Stimulated activated CD8-positive, alpha-beta memory T cell treated with anti-CD3 and anti-CD28 coated beads, Interleukin-15, amount 100 ng/mL, for 24 hours (primary cell): ENCODE data around the gene FLAD1.
A peak's percentile ranks its signal among the peaks of the same experiment; 100 is the strongest.

Source experiments
- DNase-seq: peaks from one replicate; pipeline ENCODE4 v3.0.0-alpha.2; 2020; ENCODE audit warnings: low read depth

Gene FLAD1

GRCh38 chr1:154982897-154983648 is at the start of gene FLAD1:
Gene FLAD1 (plus strand): TSS chr1:154983344. CDS start chr1:154983695, 351 bp downstream.
- peak; percentile 75 for DNase-seq

DNA sequence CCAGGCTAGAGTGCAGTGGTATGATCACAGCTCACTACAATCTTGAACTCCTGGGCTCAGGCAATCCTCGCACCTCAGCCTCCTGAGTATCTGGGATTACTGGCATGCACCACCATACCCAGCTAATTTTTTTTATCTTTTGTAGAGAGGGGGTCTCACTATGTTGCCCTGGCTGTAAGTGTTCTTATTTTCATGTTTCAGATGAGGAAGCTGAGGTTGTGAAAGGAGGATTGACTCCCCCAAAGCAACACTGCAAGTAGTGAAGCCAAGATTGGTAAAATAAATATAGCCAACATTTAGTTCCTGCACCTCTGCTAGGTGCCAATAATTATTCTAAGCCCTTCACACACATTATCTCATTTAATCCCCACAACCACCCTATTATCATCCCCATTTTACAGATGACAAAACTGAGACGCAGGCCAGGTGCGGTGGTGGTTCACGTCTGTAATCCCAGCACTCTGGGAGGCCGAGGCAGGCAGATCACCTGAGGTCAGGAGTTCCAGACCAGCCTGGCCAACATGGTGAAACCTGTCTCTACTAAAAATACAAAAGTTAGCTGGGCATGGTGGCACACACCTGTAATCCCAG is 48.7 kb upstream of the FLAD1 start:
- no peak for DNase-seq

DNA sequence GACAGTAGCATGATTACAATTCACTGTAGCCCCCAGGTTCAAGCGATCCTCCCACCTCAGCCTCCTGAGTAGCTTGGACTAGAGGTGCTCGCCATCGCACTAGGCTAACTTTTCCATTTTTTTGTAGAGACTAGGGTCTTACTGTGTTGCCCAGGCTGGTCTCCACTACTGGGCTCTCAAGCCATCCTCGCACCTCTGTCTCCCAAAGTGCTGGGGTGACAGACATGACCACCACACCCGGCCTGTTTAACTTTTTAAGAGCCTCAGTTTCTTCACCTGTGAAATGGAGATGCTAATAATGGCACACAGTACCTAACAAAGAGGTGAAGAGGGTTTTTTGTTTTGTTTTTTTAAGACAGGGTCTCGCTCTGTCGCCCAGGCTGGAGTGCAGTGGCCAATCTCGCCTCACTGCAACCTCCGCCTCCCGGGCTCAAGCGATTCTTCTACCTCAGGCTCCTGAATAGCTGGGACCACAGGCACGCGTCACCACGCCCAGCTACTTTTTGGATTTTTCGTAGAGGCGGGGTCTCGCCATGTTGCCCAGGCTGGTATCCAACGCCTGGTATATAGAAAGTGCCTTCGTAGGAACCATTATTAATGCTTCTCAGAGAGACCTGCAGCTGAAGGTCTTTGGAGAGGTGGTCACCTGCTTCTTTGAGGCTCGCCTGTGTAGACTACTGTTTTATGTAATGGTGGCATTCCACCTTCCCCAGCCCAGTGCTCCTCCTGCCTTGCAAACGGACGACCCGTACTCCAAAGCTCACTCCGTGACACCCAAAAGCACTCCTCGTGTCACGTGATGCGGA is 47.2 kb upstream of the FLAD1 start:
- DNase-seq = no peak

DNA sequence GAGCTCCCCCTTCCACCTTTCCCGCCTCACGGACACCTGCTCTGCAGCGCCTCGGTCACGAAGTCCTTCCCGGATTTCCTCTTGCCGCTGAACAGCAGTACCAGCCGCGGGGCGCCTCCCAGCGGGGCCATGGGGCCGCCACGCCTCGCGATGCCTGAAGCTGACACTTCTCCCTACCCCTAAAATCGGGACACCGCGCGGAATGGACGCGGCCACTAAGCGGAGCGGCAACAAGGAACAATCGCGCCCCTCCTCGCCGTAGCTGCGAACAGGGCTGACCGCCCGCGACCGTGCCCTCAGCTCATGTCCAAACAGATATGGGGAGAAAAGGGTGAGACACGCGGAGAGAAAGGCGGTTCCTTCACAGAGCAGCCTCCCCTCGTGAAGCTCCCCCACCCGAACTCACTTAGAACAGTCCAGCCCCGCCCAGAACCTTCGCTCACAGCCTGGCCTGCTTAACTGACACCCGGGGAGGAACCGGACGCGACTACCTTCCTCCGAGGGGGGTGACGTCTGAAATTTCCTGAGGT is 46.5 kb upstream of the FLAD1 start, which contains the start of gene PMVK:
Gene PMVK, minus strand, starts transcription at position 165 of the 530 bp plus-strand sequence. Its CDS starts 34 bp downstream, at position 131.
- peak; percentile 81 for DNase-seq

DNA sequence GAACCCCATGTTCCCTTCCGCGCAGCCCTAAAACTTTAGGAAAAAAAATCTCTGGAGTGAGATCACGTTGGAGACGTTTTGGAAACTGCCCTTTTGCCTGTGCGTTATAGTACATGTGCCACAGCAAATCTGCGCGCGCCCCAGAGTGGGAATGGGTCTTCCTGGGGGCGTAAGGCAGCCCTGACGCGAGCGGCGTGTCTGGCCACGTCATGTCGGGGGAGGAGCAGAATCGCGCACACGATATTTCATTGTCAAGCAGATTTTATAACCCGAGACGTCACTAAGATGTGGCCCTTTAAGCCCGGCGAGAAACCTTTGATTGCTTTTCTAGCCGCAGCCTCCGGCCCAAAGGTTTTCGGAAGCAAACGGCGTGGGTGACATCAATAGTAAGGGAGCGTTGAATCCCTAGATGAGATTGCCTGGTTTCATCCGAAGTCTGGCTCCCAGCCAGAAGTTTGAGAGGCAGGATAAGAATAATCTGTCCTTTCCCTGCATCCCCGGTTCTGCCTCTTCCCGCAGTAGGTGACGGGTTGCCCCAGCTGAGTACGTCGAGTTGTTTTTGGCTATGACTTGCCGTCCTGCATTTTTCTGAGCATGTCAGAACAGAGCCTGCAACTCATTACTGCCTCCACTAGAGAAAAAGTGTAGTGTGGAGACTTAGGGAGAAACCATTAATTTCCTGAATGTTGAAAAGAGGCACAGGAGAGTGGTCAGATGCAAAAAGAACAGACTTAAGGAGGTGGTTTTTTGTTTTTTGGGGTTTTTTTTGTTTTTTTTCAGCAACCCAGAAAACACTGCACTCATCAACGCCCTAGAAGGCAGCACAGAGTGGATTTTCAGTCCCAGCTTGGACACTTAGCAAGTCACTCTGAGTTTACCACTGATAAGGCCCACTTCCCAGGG is 45.8 kb upstream of the FLAD1 start:
- DNase-seq = peak; percentile 68

- no peak for DNase-seq
These were observed 45.2 kb upstream of the FLAD1 start for GRCh38 chr1:154937988-154938386.

DNA sequence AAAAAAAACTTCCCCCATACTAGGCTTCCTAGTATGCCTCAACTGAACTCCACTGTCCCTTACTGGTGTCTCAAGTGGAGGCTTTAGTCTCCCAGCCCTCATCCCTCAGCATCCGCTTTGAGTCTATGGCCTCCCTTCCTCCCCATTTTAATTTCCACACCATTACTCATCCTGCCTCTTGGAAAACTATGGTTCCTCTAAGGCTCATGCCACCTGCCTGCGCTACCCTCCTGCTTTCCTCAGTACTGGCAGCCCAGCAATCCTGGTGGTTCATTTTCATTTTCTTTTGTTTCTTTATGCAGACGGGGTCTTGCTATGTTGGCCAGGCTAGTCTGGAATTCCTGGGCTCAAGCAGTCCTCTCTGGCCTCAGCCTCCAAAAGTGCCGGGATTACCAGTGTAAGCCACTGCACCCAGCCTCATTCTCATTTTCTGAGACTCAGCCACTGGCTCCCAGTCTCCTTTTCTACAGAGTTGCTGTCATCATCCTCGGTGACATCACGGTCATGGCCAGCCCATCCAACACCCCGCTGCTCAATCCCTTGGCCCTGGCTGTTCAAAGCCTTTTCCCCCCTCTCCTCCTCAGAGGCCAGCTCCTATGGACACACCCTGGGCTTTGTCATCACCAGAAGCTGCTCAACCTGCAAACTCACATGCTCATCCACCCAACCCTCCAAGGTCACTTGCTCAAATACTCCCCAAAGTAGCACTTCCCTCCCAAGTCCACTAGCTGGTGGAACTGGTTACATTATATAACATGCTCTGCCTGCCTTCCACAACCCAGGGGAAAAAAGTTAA is 44.3 kb upstream of the FLAD1 start:
- no peak for DNase-seq

GRCh38 chr1:154940213-154940560 is 43.0 kb upstream of the FLAD1 start:
- DNase-seq = no peak

DNA sequence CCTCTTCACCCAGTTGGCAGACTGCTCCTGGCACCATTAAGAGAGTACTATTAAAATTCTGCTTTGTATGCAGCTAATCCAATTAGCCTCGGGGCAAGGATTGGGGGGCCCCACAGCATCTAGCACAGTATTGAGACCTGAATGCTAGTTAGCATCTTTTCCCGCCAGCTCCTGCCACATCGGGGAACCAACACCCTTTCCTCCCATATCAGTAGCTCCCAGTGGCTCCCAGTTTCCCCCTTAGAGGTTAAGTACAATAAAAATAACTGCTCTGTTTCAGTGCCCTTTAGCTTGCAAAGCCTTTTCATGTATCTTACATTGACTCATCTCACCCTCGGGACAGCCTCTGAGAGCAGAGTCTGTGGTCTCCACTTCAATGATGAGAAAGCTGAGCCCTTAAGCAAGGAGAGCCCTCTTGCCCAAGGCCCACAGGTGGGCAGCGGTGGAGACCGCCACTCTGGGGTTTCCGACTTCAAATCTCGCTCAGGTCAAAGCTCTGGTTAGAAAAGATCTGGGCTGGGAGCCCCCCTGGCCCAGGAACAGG is 42.4 kb upstream of the FLAD1 start:
- no peak for DNase-seq

- no peak for DNase-seq
These were observed 41.7 kb upstream of the FLAD1 start for GRCh38 chr1:154941333-154942013.

- no peak for DNase-seq
These were observed 39.3 kb upstream of the FLAD1 start for GRCh38 chr1:154943649-154944400.

DNA sequence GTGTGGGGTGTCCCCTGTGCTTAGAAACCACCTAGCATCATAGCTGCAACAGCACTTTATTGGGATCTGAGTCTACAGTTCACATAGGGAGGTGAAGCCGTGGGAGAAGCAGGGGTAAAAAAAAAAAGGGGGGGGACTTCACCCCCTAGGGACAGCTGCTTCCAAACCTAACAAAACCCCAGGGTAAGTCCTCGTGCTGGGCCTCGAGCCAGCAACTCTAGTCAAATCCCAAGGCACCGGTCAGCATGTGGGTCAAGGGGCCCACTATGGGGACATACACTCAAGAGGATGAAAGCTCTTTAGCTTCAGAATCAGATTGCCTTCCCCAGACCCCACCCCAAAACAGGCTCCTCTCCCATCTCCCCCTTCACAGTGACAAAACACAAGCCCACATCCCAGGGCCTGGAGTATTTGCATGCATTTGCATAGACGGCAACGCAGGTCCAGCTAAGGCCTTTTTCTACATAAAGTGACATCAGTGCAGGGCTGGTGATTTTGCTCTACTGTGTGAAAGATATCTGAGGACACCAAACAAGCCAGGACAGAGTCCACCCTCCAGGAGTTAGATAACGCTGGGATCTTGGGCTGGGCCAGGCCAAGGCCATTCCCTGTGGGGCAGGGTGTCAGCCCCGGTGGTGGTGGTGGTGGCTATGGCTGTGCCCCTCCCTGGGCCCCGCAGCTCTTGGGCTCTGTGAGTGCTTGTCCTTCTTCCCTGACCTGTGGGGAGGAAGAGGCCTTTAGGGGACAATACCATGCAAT is 38.6 kb upstream of the FLAD1 start:
- no peak for DNase-seq

DNA sequence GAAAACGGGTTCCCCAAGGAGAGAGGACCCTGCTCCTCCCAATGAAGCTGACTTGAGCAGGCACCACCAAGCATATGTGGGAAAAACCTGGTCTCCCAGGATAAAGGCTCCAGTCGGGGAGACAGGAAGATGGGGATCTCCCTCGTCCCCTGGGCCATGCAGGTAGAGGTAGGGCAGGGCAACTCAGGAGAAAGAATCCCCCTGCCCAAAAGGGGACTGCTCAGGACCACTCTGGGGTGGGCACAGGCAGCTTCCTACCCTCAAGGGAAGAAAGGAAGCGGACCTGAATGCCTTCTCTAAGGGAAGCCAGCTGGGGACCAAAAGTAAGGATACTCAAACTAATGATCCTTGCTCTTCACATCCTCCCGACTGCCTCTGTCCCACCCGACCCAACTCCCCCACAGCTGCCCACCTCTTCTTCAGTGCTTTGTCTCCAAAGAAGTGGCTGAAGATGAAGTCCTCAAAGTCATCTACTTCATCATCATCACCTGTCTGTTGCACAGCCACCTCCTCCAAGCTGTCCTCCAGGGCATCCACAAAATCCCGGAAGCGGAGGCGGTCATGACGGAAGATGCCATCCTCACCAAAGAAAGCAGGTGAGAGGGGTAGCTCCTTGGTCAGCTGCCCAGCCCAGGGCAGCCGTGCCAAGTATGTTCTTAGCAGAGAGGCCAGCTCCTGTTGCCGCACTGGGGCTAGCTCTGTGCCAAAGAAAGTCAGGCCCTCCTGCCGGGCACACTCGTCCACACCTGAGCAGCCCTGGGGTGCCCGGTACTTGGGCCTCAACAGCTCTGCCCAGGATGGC is 37.8 kb upstream of the FLAD1 start:
- no peak for DNase-seq

DNA sequence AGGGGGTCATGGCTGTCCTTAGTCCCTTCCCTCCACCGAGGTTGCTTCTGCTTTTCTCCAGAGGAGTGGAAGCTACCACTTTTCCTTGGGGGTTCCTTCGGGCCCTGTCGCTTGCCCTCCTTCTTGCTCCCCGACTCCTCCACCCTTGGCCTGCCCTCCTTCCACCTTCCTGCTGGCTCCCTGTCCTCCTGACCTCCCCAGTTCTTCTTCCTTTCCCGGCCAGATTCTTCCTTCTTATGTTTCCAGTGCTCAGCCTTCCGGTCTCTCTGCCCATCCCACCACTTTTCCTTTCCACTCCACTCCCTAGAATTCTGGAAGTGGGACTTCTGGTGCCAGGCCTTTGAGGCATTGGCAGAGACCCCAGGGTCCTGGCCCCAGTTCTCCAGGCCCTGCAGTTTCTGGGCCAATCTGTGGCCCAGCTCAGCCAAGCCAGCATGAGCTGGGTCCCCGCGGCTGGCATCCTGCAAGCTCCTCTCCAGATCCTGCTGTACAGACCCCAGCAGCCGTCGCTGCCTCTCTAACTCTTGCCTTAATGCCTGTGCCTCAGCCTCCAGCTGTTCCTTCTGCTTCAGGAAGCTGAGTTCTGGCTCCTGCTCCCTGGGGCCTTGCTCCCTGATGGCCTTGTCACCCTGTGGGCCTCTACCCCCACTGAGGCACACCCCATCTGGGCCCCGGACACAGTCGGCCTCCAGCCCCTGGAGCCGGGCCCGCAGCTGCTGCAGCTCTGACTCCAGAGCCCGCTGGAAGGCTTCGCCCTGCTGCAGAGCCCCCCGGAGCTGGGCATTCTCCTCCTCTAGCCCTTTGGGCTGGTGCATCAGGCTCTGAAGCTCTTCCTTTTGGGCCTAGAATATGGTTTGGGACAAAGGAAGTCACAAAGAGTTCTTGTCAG is 36.9 kb upstream of the FLAD1 start:
- no peak for DNase-seq

GRCh38 chr1:154948079-154948478 is 35.1 kb upstream of the FLAD1 start:
- no peak for DNase-seq

DNA sequence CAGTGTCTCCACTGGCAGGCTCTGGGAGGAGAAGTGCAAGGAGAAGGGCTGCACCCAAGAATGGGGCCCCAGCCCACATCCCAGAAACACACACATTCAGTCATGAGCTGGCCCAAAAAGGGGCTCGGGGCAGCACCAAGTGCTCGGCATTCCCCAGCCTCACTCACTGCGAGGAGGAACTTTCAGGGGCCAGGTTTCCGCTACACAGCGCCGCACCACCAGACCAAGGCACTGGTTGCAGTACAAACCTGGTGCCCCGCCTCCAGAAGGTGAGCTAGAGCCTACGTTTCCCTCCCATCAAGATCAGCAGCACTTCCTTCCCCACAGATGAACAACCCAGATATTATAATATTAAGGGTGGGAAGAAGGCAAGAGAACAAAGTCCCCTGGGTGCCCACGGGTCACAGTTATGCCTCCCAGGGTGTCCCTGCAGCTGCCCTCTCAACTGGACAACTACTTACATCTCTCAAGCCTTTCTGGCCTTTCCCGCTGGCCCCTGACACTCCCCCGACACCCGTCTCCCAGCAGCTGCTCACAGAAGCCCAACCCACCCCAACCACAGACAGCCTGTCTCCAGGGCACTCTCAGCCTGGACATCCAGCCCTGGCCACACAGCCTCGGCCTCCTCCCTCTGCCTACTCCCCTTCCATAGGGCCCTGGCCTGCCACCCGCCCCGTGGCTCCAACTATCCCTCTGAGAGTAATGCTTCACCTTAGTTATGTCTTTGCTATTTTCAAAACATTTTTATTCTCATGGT is 31.1 kb upstream of the FLAD1 start:
- no peak for DNase-seq
